Stimulated activated naive CD8-positive, alpha-beta T cell treated with anti-CD3 and anti-CD28 coated beads, Interleukin-15, Interleukin-2, amounts not matched to agents 100 ng/mL and 50 ng/mL, for 24 hours (primary cell): ENCODE data around the gene CIAO3.

Experiments
- H3K27ac Mint-ChIP-seq: one replicate; pipeline ENCODE4 v1.8.0; 2021; ENCODE audit warnings: mild to moderate bottlenecking, mixed read lengths
- H3K27me3 Mint-ChIP-seq: one replicate; pipeline ENCODE4 v1.8.0; 2021; ENCODE audit warnings: mixed read lengths
- H3K36me3 Mint-ChIP-seq: one replicate; pipeline ENCODE4 v1.8.0; 2021; ENCODE audit warnings: low read depth, mixed read lengths
- H3K4me1 Mint-ChIP-seq: one replicate; pipeline ENCODE4 v1.8.0; 2021; ENCODE audit warnings: low read depth, mixed read lengths
- H3K4me3 Mint-ChIP-seq: one replicate; pipeline ENCODE4 v1.8.0; 2021; ENCODE audit warnings: mild to moderate bottlenecking, mixed read lengths
- H3K9me3 Mint-ChIP-seq: one replicate; pipeline ENCODE4 v1.8.0; 2021; ENCODE audit warnings: mixed read lengths

Gene CIAO3

GRCh38 chr16:766820-767640 is 26.2 kb upstream of the CIAO3 start:
- H3K27ac Mint-ChIP-seq: no peak overlapping the region
- no peaks in the 10 kb centered on the region for H3K27me3 Mint-ChIP-seq
- H3K4me3 Mint-ChIP-seq: no peak overlapping the region
- no peaks in the 10 kb centered on the region for H3K4me1 Mint-ChIP-seq
- H3K36me3 Mint-ChIP-seq: no peaks in the 10 kb centered on the region
- H3K9me3 Mint-ChIP-seq: no peaks in the 10 kb centered on the region

- Mint-ChIP-seq H3K27me3 (no peaks in the 10 kb centered on the region), H3K4me3 (no peak overlapping the region), H3K27ac (no peak overlapping the region), H3K36me3 (no peaks in the 10 kb centered on the region), H3K9me3 (no peaks in the 10 kb centered on the region), H3K4me1 (no peaks in the 10 kb centered on the region)
Observed at GRCh38 chr16:766008-766819, 25.4 kb upstream of the CIAO3 start.

- H3K36me3 Mint-ChIP-seq: no peaks in the 10 kb centered on the region
- H3K27ac Mint-ChIP-seq: no peak overlapping the region
- H3K4me1 Mint-ChIP-seq: no peaks in the 10 kb centered on the region
- H3K9me3 Mint-ChIP-seq: no peaks in the 10 kb centered on the region
- no peaks in the 10 kb centered on the region for H3K27me3 Mint-ChIP-seq
- H3K4me3 Mint-ChIP-seq: no peak overlapping the region
Observed at GRCh38 chr16:765488-765865, 24.7 kb upstream of the CIAO3 start.

DNA sequence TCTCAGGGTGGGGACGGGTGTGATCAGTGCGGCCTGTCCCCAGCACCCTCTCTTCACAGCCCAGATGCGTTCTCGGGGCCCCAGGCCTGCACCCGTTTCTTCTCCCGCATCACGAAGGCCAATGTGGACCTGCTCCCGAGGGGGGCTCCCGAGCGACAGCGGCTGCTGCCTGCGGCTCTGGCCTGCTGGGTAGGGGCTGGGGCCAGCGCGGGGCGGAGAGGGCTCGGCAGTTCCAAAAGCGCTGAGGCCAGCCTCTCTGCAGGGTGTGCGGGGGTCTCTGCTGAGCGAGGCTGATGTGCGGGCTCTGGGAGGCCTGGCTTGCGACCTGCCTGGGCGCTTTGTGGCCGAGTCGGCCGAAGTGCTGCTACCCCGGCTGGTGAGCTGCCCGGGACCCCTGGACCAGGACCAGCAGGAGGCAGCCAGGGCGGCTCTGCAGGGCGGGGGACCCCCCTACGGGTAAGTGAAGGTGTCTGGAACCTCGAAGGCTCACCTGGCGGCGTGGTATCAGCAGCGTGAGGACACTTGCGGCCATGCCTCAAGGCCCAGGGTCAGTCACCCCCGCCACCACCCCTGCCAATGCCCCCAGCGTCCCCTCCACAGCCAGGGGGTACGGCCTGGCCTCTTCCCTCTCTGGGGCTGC is 24.2 kb upstream of the CIAO3 start:
- H3K27me3 Mint-ChIP-seq: no peaks in the 10 kb centered on the region
- H3K27ac Mint-ChIP-seq: no peak overlapping the region
- no peaks in the 10 kb centered on the region for H3K9me3 Mint-ChIP-seq
- H3K4me1 Mint-ChIP-seq: no peaks in the 10 kb centered on the region
- H3K36me3 Mint-ChIP-seq: no peaks in the 10 kb centered on the region
- no peak overlapping the region for H3K4me3 Mint-ChIP-seq

- Mint-ChIP-seq H3K27me3 (no peaks in the 10 kb centered on the region), H3K4me3 (no peak overlapping the region), H3K4me1 (no peaks in the 10 kb centered on the region)
Observed at GRCh38 chr16:764184-764750, 23.5 kb upstream of the CIAO3 start.

DNA sequence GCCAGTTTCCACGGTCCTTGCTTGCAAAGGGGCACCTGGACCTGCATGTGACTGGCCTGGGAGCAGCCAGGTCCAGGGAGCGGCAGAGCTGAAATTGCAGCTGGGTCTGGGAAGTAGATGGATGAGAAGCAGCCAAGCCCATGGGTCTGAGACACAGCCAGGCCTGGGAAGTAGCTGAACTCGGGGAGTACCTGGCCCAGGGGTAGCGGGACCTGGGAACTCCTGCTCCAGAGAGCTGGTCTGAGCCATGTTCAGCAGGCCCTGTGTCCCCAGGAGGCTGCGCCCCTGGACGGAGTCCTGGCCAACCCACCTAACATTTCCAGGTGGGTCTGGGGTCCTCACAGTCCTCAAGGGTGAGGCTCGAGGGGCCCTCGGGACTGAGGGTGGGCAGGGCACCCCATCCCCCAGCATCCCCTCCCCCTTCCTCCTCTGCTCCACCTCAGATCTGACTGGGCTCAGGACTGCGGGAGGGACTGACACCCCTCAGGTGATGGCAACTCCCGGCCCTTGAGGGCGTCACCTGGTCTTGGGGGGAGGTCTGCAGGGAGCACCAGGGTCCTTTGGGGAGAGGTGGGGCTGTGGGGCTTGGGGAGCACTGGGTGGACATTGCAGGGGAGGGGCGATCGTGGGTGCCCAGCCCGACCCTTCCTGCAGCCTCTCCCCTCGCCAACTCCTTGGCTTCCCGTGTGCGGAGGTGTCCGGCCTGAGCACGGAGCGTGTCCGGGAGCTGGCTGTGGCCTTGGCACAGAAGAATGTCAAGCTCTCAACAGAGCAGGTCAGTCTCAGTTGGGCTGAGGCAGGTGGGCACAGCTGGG is 22.8 kb upstream of the CIAO3 start:
- Mint-ChIP-seq H3K4me3 (no peak overlapping the region), H3K9me3 (no peaks in the 10 kb centered on the region), H3K27me3 (no peaks in the 10 kb centered on the region), H3K36me3 (no peaks in the 10 kb centered on the region), H3K4me1 (no peaks in the 10 kb centered on the region), H3K27ac (no peak overlapping the region)

More at GRCh38 chr16:764184-764750, 23.5 kb upstream of the CIAO3 start:
- Mint-ChIP-seq H3K9me3 (no peaks in the 10 kb centered on the region), H3K27ac (no peak overlapping the region), H3K36me3 (no peaks in the 10 kb centered on the region)

DNA sequence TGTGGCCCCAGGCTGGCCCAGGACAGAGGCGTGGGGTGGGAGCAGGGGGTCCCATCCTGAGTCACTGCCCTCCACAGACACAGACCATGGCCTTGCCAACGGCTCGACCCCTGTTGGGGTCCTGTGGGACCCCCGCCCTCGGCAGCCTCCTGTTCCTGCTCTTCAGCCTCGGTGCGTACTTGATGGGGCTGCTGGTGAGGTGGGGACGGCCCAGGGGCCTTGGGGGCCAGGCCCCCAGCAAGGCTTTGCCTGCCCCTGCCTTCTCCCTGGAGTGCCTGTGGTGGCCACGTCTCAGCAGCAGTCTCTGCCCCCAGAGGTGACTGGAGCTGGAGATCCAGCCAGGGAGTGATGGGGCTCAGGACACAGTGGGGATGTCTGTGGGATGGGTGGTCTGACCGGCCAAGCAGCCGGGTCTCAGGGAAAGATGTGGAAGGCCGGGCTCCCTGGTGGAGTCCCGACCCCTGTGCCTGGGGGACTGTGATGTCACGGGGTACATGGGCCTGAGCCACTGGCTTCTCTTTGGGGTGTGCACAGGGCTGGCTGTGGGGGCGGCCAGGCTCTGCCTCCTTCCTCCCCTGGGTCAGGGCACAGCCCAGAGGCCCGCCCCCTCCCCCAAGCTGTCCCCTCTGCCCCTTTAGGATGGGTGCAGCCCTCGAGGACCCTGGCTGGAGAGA is 21.9 kb upstream of the CIAO3 start:
- no peaks in the 10 kb centered on the region for H3K9me3 Mint-ChIP-seq
- no peak overlapping the region for H3K4me3 Mint-ChIP-seq
- H3K36me3 Mint-ChIP-seq: no peaks in the 10 kb centered on the region
- no peak overlapping the region for H3K27ac Mint-ChIP-seq
- H3K27me3 Mint-ChIP-seq: peaks cover 2% of the 10 kb centered on the region
- no peaks in the 10 kb centered on the region for H3K4me1 Mint-ChIP-seq

DNA sequence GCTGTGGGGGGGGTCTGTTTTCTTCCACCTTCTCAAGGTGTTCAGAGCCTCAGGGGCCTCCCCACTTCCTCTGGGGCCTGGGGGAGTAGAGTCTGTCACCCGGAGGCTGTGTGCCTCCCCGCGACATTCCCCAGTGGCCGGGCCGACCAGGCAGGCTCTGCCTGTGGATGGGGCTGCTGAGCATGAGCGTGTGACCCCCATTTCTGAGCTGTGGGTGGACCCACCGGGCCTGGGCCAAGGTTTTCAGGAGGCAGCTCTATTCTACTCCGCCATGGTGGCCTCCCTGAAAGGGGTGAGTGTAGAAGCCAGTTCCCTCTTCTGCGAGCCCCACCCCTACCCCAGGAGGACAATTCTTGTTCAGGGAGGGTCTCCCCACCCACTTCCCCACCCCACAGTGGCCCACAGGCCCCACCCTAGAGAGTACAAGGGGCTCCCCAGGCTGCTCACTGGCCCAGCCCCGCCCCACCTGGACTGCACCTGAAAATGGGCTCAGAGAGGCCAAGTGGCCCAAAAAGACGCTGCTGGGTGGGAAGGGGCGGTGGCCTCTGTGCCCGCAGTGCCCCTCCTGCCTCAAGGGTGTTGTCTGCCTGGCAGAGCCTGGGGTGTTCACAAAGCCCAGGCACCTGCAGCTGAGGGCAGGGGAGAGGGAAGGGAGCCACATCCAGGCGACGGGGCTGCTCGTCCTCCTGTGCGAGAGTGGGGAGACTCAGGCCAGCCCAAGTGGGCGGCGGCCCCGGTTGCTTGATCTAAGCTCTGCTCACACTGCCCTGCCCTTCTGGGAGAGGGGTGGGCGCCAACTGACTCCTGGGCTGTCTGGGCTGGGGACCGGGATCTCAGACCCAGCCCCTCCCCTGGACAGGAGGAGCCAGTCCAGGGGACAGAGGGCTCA is 21.1 kb upstream of the CIAO3 start:
- Mint-ChIP-seq H3K4me1 (no peaks in the 10 kb centered on the region), H3K36me3 (no peaks in the 10 kb centered on the region), H3K27me3 (peaks cover 5% of the 10 kb centered on the region), H3K4me3 (no peak overlapping the region), H3K9me3 (no peaks in the 10 kb centered on the region), H3K27ac (no peak overlapping the region)

GRCh38 chr16:760545-761343 is 19.9 kb upstream of the CIAO3 start, which contains the start of gene MSLN:
Gene MSLN, plus strand, starts transcription at chr16:760734. Its CDS starts 1,947 bp downstream, at chr16:762681.
- H3K4me3 Mint-ChIP-seq: no peak within 1 kb of the TSS

DNA sequence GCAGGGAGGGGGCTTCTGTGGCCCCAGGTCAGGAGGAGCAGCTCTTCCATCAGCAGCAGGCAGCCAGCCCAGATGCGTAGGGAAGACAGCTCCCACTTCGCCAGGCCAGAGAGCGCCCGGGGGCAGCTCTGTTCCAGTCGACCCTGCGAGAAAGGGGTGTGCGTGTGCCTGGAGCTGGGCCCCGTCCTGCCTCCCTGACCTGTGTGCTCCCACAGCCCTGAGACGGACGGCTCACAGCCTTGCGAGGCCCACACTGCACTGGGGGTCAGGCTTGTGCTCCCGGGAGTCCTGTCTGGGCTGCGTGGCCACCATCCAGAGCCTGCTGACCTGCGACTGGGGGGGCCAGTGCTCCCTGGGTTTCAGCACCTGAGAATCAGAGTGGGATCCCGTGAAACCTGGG is 19.3 kb upstream of the CIAO3 start:
- no peaks in the 10 kb centered on the region for H3K4me1 Mint-ChIP-seq
- no peak overlapping the region for H3K27ac Mint-ChIP-seq
- no peak overlapping the region for H3K4me3 Mint-ChIP-seq
- no peaks in the 10 kb centered on the region for H3K36me3 Mint-ChIP-seq
- peaks cover 5% of the 10 kb centered on the region for H3K27me3 Mint-ChIP-seq
- H3K9me3 Mint-ChIP-seq: no peaks in the 10 kb centered on the region

More at GRCh38 chr16:760545-761343, 19.9 kb upstream of the CIAO3 start, which contains the start of gene MSLN:
- Mint-ChIP-seq H3K27ac (no peak within 1 kb of the TSS), H3K27me3 (peaks cover 5% of the 10 kb centered on the region), H3K9me3 (no peaks in the 10 kb centered on the region), H3K36me3 (no peaks in the 10 kb centered on the region), H3K4me1 (no peaks in the 10 kb centered on the region)

- no peak overlapping the region for H3K27ac Mint-ChIP-seq
- H3K4me1 Mint-ChIP-seq: no peaks in the 10 kb centered on the region
Observed at GRCh38 chr16:759110-759910, 18.5 kb upstream of the CIAO3 start.

DNA sequence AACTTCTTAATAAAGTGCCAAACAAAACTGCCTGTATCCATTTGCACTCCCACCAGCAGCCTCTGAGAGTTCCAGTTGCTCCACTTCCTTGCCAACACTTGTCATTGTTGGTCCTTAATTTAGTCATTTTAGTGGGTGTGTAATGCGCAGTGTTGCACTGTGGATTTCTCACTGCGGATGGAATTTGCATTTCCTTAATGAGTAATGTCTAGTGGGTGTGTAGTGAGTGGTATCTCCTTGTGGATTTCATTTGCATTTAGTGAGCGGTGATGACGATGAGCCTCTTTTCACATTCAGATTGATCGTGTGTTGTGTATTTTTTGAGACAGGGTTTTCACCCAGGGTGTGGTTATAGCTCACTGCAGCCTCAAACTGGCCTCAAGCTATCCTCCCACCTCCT is 15.6 kb upstream of the CIAO3 start:
- peaks cover 5% of the 10 kb centered on the region for H3K27me3 Mint-ChIP-seq
- no peak overlapping the region for H3K27ac Mint-ChIP-seq
- no peaks in the 10 kb centered on the region for H3K36me3 Mint-ChIP-seq
- no peaks in the 10 kb centered on the region for H3K4me1 Mint-ChIP-seq
- no peak overlapping the region for H3K4me3 Mint-ChIP-seq
- H3K9me3 Mint-ChIP-seq: no peaks in the 10 kb centered on the region

More at GRCh38 chr16:759110-759910, 18.5 kb upstream of the CIAO3 start:
- Mint-ChIP-seq H3K36me3 (no peaks in the 10 kb centered on the region), H3K27me3 (peaks cover 5% of the 10 kb centered on the region), H3K9me3 (no peaks in the 10 kb centered on the region), H3K4me3 (no peak overlapping the region)
